Measurements from ENCODE around the gene SOX10.
A peak's percentile ranks its signal among the peaks of the same experiment; 100 is the strongest.

The SOX10 gene

DNA sequence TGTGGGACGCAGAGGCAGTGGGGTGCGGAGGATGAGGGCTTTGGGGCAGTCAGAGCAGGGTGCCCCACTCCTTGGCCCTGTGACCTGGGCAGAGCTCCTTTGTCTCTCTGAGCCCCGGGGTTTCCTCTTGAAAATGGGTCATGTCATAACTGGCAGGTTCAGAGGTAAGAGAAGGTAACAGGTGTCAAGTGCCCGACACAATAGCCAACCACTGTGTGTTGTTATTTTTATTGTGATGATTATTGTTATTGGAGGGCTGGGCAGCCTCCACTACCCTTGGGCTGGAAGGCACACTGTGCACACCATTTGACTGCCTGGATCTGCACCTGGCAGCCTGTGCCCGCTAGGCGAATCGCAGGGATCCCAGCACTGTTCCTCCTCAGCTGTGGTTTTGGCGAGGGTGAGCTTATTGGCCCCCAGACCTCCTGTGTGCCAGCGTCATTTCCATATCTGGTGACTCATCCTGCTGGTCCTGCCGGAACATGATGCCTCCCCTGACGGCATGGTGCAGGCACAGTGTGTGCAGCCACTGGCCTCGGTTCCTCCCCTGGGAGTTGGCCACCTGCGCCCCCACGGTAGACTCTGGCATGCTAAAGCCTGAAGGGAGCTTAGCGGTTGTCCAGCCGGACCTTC is 15.4 kb upstream of the SOX10 start (continued):
- TF ChIP-seq PRDM1 (tag by site-specific recombination; IDR thresholded peaks at IDR 0.05): no peak
- TF ChIP-seq, protein P1, sequence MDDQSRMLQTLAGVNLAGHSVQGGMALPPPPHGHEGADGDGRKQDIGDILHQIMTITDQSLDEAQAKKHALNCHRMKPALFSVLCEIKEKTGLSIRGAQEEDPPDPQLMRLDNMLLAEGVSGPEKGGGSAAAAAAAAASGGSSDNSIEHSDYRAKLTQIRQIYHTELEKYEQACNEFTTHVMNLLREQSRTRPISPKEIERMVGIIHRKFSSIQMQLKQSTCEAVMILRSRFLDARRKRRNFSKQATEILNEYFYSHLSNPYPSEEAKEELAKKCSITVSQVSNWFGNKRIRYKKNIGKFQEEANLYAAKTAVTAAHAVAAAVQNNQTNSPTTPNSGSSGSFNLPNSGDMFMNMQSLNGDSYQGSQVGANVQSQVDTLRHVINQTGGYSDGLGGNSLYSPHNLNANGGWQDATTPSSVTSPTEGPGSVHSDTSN (CRISPR knock-in tag; IDR thresholded peaks at IDR 0.05): 0 out of 2 replicates have a peak, but pooled peaks have one; percentile 34
- TF ChIP-seq, protein P2, sequence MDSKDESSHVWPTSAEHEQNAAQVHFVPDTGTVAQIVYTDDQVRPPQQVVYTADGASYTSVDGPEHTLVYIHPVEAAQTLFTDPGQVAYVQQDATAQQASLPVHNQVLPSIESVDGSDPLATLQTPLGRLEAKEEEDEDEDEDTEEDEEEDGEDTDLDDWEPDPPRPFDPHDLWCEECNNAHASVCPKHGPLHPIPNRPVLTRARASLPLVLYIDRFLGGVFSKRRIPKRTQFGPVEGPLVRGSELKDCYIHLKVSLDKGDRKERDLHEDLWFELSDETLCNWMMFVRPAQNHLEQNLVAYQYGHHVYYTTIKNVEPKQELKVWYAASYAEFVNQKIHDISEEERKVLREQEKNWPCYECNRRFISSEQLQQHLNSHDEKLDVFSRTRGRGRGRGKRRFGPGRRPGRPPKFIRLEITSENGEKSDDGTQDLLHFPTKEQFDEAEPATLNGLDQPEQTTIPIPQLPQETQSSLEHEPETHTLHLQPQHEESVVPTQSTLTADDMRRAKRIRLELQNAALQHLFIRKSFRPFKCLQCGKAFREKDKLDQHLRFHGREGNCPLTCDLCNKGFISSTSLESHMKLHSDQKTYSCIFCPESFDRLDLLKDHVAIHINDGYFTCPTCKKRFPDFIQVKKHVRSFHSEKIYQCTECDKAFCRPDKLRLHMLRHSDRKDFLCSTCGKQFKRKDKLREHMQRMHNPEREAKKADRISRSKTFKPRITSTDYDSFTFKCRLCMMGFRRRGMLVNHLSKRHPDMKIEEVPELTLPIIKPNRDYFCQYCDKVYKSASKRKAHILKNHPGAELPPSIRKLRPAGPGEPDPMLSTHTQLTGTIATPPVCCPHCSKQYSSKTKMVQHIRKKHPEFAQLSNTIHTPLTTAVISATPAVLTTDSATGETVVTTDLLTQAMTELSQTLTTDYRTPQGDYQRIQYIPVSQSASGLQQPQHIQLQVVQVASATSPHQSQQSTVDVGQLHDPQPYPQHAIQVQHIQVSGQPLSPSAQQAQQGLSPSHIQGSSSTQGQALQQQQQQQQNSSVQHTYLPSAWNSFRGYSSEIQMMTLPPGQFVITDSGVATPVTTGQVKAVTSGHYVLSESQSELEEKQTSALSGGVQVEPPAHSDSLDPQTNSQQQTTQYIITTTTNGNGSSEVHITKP (tag by site-specific recombination; IDR thresholded peaks at IDR 0.05): peak; percentile 76
- TF ChIP-seq REPIN1 (tag by site-specific recombination; IDR thresholded peaks at IDR 0.05; ENCODE audit: low read depth): peak; percentile 21; the same call in 1 of the 2 replicates
- TF ChIP-seq ZNF335 (tag by site-specific recombination; conservative IDR thresholded peaks at IDR 0.05): peak; percentile 53; the same call in 1 of the 2 replicates
- TF ChIP-seq, protein P3, sequence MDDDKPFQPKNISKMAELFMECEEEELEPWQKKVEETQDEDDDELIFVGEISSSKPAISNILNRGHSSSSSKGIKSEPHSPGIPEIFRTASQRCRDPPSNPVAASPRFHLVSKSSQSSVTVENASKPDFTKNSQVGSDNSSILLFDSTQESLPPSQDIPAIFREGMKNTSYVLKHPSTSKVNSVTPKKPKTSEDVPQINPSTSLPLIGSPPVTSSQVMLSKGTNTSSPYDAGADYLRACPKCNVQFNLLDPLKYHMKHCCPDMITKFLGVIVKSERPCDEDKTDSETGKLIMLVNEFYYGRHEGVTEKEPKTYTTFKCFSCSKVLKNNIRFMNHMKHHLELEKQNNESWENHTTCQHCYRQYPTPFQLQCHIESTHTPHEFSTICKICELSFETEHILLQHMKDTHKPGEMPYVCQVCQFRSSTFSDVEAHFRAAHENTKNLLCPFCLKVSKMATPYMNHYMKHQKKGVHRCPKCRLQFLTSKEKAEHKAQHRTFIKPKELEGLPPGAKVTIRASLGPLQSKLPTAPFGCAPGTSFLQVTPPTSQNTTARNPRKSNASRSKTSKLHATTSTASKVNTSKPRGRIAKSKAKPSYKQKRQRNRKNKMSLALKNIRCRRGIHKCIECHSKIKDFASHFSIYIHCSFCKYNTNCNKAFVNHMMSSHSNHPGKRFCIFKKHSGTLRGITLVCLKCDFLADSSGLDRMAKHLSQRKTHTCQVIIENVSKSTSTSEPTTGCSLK (tag by site-specific recombination; IDR thresholded peaks at IDR 0.05): no peak
- TF ChIP-seq GLIS1 (tag by site-specific recombination; IDR thresholded peaks at IDR 0.05): peak; percentile 98
- peak; percentile 92 for TF ChIP-seq SCRT2 (tag by site-specific recombination; IDR thresholded peaks at IDR 0.05)
- TF ChIP-seq, protein P4, sequence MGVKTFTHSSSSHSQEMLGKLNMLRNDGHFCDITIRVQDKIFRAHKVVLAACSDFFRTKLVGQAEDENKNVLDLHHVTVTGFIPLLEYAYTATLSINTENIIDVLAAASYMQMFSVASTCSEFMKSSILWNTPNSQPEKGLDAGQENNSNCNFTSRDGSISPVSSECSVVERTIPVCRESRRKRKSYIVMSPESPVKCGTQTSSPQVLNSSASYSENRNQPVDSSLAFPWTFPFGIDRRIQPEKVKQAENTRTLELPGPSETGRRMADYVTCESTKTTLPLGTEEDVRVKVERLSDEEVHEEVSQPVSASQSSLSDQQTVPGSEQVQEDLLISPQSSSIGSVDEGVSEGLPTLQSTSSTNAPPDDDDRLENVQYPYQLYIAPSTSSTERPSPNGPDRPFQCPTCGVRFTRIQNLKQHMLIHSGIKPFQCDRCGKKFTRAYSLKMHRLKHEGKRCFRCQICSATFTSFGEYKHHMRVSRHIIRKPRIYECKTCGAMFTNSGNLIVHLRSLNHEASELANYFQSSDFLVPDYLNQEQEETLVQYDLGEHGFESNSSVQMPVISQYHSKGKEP (tag by site-specific recombination; IDR thresholded peaks at IDR 0.05): peak; percentile 41
- no peak for TF ChIP-seq ZNF610 (tag by site-specific recombination; IDR thresholded peaks at IDR 0.05; ENCODE audit: borderline replicate concordance)
- no peak for TF ChIP-seq ZNF768 (tag by site-specific recombination; IDR thresholded peaks at IDR 0.05)
- TF ChIP-seq, protein P5, sequence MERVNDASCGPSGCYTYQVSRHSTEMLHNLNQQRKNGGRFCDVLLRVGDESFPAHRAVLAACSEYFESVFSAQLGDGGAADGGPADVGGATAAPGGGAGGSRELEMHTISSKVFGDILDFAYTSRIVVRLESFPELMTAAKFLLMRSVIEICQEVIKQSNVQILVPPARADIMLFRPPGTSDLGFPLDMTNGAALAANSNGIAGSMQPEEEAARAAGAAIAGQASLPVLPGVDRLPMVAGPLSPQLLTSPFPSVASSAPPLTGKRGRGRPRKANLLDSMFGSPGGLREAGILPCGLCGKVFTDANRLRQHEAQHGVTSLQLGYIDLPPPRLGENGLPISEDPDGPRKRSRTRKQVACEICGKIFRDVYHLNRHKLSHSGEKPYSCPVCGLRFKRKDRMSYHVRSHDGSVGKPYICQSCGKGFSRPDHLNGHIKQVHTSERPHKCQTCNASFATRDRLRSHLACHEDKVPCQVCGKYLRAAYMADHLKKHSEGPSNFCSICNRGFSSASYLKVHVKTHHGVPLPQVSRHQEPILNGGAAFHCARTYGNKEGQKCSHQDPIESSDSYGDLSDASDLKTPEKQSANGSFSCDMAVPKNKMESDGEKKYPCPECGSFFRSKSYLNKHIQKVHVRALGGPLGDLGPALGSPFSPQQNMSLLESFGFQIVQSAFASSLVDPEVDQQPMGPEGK (tag by site-specific recombination; IDR thresholded peaks at IDR 0.05): peak; percentile 96
- no peak for TF ChIP-seq ZNF837 (tag by site-specific recombination; IDR thresholded peaks at IDR 0.05)
- TF ChIP-seq ZNF792 (tag by site-specific recombination; IDR thresholded peaks at IDR 0.05): no peak
- no peak for TF ChIP-seq ZNF404 (tag by site-specific recombination; IDR thresholded peaks at IDR 0.05)
- peak; percentile 43 for TF ChIP-seq SP2 (tag by site-specific recombination; IDR thresholded peaks at IDR 0.05)
- TF ChIP-seq ZNF473 (tag by site-specific recombination; IDR thresholded peaks at IDR 0.05): no peak
- peak; percentile 74 for TF ChIP-seq ZEB2 (tag by site-specific recombination; IDR thresholded peaks at IDR 0.05)
- TF ChIP-seq ZIC2 (tag by site-specific recombination; IDR thresholded peaks at IDR 0.05): peak; percentile 90
- TF ChIP-seq, protein P6, sequence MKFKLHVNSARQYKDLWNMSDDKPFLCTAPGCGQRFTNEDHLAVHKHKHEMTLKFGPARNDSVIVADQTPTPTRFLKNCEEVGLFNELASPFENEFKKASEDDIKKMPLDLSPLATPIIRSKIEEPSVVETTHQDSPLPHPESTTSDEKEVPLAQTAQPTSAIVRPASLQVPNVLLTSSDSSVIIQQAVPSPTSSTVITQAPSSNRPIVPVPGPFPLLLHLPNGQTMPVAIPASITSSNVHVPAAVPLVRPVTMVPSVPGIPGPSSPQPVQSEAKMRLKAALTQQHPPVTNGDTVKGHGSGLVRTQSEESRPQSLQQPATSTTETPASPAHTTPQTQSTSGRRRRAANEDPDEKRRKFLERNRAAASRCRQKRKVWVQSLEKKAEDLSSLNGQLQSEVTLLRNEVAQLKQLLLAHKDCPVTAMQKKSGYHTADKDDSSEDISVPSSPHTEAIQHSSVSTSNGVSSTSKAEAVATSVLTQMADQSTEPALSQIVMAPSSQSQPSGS (tag by site-specific recombination; IDR thresholded peaks at IDR 0.05; ENCODE audit: low read depth): no peak
- TF ChIP-seq ZNF366 (tag by site-specific recombination; conservative IDR thresholded peaks at IDR 0.05): 0 out of 2 replicates have a peak, but pooled peaks have one; percentile 21
- TF ChIP-seq ZNF223 (tag by site-specific recombination; IDR thresholded peaks at IDR 0.05): peak; percentile 99
- TF ChIP-seq, protein P7, sequence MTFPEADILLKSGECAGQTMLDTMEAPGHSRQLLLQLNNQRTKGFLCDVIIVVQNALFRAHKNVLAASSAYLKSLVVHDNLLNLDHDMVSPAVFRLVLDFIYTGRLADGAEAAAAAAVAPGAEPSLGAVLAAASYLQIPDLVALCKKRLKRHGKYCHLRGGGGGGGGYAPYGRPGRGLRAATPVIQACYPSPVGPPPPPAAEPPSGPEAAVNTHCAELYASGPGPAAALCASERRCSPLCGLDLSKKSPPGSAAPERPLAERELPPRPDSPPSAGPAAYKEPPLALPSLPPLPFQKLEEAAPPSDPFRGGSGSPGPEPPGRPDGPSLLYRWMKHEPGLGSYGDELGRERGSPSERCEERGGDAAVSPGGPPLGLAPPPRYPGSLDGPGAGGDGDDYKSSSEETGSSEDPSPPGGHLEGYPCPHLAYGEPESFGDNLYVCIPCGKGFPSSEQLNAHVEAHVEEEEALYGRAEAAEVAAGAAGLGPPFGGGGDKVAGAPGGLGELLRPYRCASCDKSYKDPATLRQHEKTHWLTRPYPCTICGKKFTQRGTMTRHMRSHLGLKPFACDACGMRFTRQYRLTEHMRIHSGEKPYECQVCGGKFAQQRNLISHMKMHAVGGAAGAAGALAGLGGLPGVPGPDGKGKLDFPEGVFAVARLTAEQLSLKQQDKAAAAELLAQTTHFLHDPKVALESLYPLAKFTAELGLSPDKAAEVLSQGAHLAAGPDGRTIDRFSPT (tag by site-specific recombination; IDR thresholded peaks at IDR 0.05): peak; percentile 11; the same call in 1 of the 2 replicates
- TF ChIP-seq IKZF3 (tag by site-specific recombination; IDR thresholded peaks at IDR 0.05): 0 out of 2 replicates have a peak, but pooled peaks have one; percentile 49
- 0 out of 2 replicates have a peak, but pooled peaks have one; percentile 40 for TF ChIP-seq ZFP69B (tag by site-specific recombination; IDR thresholded peaks at IDR 0.05)
